ENCODE data around the gene BRINP1. TPM values are rescaled to one million over a fixed set of nuclear protein-coding genes. Genes with fewer than 3 reads are reported as not detected.

The BRINP1 gene
- total RNA-seq, 1 donor from 2014 or later: not detected

DNA sequence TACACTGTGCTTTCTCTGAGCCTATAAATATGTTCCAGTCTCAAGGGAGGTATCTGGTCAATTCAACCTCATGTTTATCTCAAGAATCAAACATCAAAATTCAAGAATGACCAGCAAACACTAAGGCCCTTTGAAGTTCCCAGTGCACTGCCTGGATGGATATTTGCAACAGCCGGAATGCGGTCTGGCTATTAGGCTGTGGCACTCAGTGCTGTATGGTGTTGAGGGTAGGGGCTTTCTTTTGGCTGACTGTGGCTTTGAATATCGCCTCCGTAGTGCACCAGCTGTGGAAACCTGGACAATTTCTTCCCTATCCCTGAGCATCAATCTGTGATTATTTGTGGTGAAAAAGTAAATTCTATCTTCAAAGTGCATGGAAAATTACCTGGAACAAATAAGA lies 220.4 kb downstream of the BRINP1 start:
- DNase-seq (ENCODE audit: low spot score): no peak

DNA sequence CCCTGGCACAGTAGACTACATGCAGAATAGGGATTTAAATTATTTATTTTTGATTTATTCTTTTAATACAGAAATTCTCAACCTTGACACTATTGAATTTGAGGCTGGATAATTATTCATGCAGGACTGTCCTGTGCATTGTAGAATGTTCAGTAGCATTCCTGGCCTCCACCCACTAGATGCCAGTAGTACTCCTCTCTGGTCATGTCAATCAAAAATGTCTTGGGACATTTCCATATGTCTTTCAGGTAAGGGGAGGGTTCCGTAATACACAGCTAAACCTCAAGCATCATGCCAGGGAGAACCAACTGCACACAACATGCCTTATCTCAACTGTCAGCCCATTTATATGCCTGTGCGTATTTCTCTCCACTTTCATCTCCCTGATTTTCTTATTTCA lies 231.8 kb downstream of the BRINP1 start:
- DNase-seq (ENCODE audit: low spot score): no peak

DNA sequence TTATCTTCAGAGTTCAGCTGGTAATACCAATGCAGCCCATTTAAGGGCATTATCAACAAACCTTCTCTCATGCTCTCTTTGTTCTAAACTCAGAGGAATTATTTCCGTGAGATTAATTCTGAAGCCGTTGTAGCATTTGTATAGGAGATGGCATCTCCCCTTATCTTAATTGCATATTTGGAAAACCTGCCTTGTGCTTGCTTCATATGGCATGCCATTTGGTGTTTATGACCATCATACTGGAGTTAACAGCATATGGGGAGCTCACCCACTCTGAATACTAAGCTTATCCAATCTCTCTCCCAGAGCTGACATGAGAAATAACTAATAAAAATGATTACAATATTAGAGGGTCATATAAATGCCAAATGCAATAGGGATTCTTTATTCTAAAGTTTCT lies 243.2 kb downstream of the BRINP1 start:
- no peak for DNase-seq (ENCODE audit: low spot score)

DNA sequence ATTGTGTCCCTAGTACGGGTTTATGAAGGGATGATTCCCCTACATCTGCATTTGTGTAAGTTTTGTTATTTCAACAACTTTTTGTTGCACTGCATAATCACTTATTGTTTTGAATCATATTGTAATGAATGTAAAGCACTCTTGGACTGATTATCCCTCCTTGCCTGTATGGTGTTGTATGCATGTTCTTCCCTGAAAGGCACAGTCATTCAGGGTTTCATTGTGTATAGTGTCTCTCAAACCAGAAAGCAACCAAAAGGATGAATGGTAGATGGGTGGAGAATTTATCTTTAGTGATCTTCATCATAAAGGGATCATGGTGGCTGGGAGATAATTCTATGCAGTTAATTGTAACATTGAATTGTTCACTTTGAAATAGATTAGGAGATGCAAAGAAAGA lies 247.3 kb downstream of the BRINP1 start:
- no peak for DNase-seq (ENCODE audit: low spot score)

DNA sequence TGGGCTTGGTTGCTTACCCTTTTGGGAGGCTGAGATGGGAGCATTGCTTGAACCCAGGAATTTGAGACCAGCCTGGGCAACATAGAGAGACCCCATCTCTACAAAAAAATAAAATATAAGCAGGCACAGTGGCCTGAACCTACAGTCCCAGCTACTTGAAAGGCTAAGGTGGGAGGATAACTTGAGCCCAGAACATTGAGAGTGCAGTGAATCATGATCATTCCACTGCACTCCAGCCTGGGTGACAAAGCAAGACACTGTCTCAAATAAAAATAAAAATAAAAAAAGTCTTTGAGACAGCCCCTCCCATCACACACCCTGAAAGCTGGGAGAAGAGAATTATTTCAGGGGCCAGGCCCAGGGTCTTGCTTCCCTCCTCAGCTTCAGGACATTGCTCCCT lies 251.8 kb downstream of the BRINP1 start:
- DNase-seq (ENCODE audit: low spot score): no peak

All from mesenteric fat pad (tissue), 1 donor.